ACC112 (cell line): Measurements from ENCODE around the gene USH1C.

Experiments
- H2AFZ ChIP-seq: fragments of 200-600 bp; sonication (generic); one replicate; pipeline ENCODE4 v1.6.0; 2017; ENCODE audit warnings: antibody characterized with exemption, low read length; ENCODE audit not compliant: unreplicated experiment
- H3K27ac ChIP-seq: fragments of 200-600 bp; sonication (generic); 2 replicates; pipeline ENCODE4 v1.5.1; 2014; ENCODE audit warnings: low read depth, mild to moderate bottlenecking, antibody characterized with exemption, low read length, moderate library complexity
- H3K27me3 ChIP-seq: fragments of 200-600 bp; sonication (generic); 2 replicates; pipeline ENCODE4 v1.6.1; 2014; ENCODE audit warnings: mild to moderate bottlenecking, antibody characterized with exemption, low read length, moderate library complexity, mixed read lengths; ENCODE audit not compliant: insufficient read depth
- H3K36me3 ChIP-seq: fragments of 200-600 bp; sonication (generic); 2 replicates; pipeline ENCODE4 v1.6.1; 2016; ENCODE audit warnings: mild to moderate bottlenecking, antibody characterized with exemption, low read length, moderate library complexity, mixed read lengths; ENCODE audit not compliant: insufficient read depth
- H3K4me1 ChIP-seq: fragments of 200-600 bp; sonication (generic); one replicate; pipeline ENCODE4 v1.6.1; 2016; ENCODE audit warnings: low read length, mixed read lengths; ENCODE audit not compliant: insufficient read depth, unreplicated experiment, control insufficient read depth
- H3K4me3 ChIP-seq: fragments of 200-600 bp; sonication (generic); 2 replicates; pipeline ENCODE4 v1.5.1; 2014; ENCODE audit warnings: mild to moderate bottlenecking, low read depth, low read length
- H3K79me2 ChIP-seq: fragments of 200-600 bp; sonication (generic); one replicate; pipeline ENCODE4 v1.6.0; 2016; ENCODE audit warnings: low read length; ENCODE audit not compliant: control insufficient read depth, unreplicated experiment, insufficient read depth

USH1C gene

DNA sequence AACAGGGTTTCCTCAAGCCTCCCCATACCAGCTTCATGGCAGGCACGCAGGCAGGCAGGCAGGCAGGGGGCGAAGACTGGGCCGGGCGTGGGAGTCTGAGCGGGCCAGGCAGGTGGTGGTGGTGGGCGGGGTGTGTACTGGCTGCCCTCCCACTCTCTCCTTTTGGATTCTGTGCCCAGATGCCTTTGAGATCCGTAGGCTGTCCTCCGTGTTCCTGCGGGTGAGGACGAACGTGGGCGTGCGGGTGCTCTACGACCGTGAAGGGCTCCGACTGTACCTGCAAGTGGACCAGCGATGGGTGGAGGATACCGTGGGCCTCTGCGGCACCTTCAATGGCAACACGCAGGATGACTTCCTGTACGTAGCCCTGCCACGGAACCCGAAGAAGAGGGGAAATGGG is 25.8 kb upstream of the USH1C start:
- Histone ChIP-seq H3K36me3 (no peaks in the 10 kb centered on the region), H3K27me3 (peaks cover 84% of the 10 kb centered on the region), H2AFZ (no peak overlapping the region), H3K4me1 (no peaks in the 10 kb centered on the region), H3K79me2 (no peaks in the 10 kb centered on the region), H3K27ac (no peak overlapping the region), H3K4me3 (no peak overlapping the region)

DNA sequence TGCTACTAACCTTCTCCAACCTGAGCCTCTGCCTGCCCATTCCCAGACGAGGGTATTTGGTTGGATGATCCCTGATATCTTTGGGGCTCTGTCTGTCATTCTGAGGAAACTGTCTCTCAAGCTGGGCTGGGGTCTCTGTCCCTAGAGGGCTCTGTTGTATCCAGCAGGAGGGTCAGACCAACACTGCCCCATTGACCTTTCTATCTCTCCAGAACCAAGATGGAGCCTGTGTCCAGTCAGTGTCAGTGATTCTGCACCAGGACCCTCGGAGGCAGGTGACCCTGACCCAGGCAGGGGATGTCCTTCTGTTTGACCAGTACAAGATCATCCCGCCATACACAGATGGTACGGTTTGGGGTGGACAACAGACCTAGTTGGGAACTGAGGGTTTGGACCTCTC is 24.7 kb upstream of the USH1C start:
- Histone ChIP-seq H2AFZ (no peak overlapping the region), H3K27ac (no peak overlapping the region), H3K36me3 (no peaks in the 10 kb centered on the region), H3K4me3 (no peak overlapping the region), H3K4me1 (no peaks in the 10 kb centered on the region), H3K79me2 (no peaks in the 10 kb centered on the region), H3K27me3 (peaks cover 84% of the 10 kb centered on the region)

- Histone ChIP-seq H3K27ac (no peak overlapping the region), H3K27me3 (peaks cover 59% of the 10 kb centered on the region)
These were observed 20.4 kb upstream of the USH1C start for GRCh38 chr11:17564687-17565042.

DNA sequence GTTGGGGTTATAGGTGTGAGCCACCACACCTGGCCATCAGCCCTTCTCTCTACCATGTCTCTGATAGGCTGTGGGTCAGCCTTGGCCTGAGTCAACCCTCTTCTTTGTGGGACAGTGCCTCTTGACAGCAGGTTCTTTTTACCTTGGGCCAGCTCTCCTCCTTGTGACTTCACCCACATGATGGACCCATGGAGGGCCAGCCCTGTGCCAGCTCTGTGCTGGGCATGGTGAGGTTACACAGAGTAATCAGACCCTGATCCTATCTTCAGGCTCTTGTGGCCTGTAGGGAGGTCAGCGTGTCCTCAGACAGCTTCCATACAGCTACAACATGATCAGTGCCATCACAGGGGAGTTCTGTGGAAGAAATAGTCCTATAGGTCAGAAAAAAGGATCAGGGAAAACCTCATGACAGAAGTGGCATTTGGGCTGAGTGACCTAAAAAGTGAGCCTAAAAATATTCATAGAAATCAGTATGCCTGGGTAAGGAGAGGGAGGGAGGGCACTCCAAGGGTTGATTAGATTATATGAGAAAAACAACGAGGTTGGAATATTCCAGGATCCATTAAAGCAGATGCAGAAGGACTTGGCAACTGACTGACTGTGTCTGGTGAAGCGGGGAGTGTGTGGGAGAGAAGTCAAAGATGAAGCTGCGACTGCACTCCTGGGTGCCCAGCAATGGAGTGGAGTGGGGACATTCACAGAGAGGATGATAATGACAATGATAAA is 19.9 kb upstream of the USH1C start:
- H3K4me3 ChIP-seq: no peak overlapping the region
- no peaks in the 10 kb centered on the region for H3K4me1 ChIP-seq
- H2AFZ ChIP-seq: no peak overlapping the region
- H3K27ac ChIP-seq: no peak overlapping the region
- peaks cover 58% of the 10 kb centered on the region for H3K27me3 ChIP-seq
- no peaks in the 10 kb centered on the region for H3K79me2 ChIP-seq
- H3K36me3 ChIP-seq: no peaks in the 10 kb centered on the region

More at GRCh38 chr11:17564687-17565042, 20.4 kb upstream of the USH1C start:
- Histone ChIP-seq H3K4me1 (no peaks in the 10 kb centered on the region), H3K4me3 (no peak overlapping the region), H3K36me3 (no peaks in the 10 kb centered on the region), H3K79me2 (no peaks in the 10 kb centered on the region), H2AFZ (no peak overlapping the region)

- Histone ChIP-seq H3K4me1 (no peaks in the 10 kb centered on the region), H3K27me3 (peaks cover 58% of the 10 kb centered on the region), H3K36me3 (no peaks in the 10 kb centered on the region), H3K4me3 (no peak overlapping the region), H3K79me2 (no peaks in the 10 kb centered on the region), H2AFZ (no peak overlapping the region), H3K27ac (no peak overlapping the region)
These were observed 19.0 kb upstream of the USH1C start for GRCh38 chr11:17563231-17563646.

DNA sequence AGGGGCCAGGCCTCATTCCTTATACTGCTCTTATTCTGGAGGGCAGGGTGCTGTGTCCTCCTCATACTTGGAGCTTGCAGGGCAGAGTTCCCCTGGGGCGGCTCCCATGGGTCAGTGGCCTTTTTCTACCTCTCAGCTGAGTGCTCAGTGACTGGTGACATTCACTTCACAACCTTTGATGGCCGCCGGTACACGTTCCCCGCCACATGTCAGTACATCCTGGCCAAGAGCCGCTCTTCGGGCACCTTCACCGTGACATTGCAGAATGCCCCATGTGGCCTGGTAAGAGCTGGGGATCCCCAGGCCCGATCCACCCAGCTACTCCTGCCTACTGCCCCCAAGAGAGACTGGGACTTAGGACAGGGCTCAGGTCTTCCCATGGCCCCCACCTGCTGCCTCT is 17.3 kb upstream of the USH1C start:
- H3K79me2 ChIP-seq: no peaks in the 10 kb centered on the region
- no peak overlapping the region for H3K4me3 ChIP-seq
- H3K27ac ChIP-seq: no peak overlapping the region
- H3K27me3 ChIP-seq: peaks cover 64% of the 10 kb centered on the region
- no peaks in the 10 kb centered on the region for H3K36me3 ChIP-seq
- no peak overlapping the region for H2AFZ ChIP-seq
- no peaks in the 10 kb centered on the region for H3K4me1 ChIP-seq

- Histone ChIP-seq H3K79me2 (no peaks in the 10 kb centered on the region), H3K4me1 (no peaks in the 10 kb centered on the region)
These were observed 16.8 kb upstream of the USH1C start for GRCh38 chr11:17561111-17561415.

DNA sequence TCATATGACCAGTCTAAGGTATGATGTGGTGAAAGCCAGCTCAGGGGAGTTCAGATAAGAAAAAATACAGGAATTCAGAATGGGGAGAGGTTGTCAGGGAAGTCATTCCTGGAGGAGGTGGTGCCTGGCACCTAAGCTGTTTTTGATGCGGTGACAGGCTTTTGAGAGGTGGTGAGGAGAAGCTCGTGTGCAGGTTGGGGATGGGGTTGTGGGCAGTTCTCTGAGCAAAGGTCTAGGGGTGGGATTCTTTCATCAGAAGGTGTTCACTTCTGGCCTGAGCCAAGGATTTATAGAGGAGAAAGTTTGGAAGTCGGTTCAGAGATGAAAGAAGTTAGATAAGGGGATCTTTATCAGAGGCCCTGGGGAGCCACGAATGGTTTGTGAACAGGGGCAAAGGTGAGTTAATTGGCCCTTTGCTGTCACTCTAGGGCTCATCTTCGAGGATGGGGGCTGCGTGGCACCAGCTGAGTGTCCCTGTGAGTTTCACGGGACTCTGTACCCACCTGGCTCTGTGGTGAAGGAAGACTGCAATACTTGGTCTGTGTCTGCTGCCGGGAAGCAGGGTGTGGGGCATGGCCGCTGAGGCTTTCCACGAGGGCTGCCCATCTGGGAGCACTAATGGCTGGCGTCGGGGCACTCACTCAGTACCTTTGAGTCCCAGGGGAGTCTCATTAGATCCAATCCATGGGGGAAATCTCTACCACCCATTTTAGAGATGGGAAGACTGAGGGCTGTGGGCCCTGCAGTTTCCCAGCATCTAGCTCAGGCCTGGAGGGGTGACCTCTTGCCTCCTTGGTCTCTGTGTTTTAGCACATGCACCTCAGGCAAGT is 16.3 kb upstream of the USH1C start:
- H3K79me2 ChIP-seq: no peaks in the 10 kb centered on the region
- H3K27me3 ChIP-seq: peaks cover 65% of the 10 kb centered on the region
- no peak overlapping the region for H3K4me3 ChIP-seq
- no peak overlapping the region for H3K27ac ChIP-seq
- H3K4me1 ChIP-seq: no peaks in the 10 kb centered on the region
- no peaks in the 10 kb centered on the region for H3K36me3 ChIP-seq
- no peak overlapping the region for H2AFZ ChIP-seq

More at GRCh38 chr11:17561111-17561415, 16.8 kb upstream of the USH1C start:
- no peak overlapping the region for H2AFZ ChIP-seq
- no peak overlapping the region for H3K4me3 ChIP-seq
- H3K27ac ChIP-seq: no peak overlapping the region
- H3K27me3 ChIP-seq: peaks cover 64% of the 10 kb centered on the region
- H3K36me3 ChIP-seq: no peaks in the 10 kb centered on the region

GRCh38 chr11:17559341-17560087 is 15.3 kb upstream of the USH1C start:
- peaks cover 65% of the 10 kb centered on the region for H3K27me3 ChIP-seq
- H3K36me3 ChIP-seq: no peaks in the 10 kb centered on the region
- no peak overlapping the region for H2AFZ ChIP-seq
- no peaks in the 10 kb centered on the region for H3K4me1 ChIP-seq
- H3K79me2 ChIP-seq: no peaks in the 10 kb centered on the region
- no peak overlapping the region for H3K27ac ChIP-seq
- no peak overlapping the region for H3K4me3 ChIP-seq

- no peak overlapping the region for H2AFZ ChIP-seq
- H3K36me3 ChIP-seq: no peaks in the 10 kb centered on the region
- no peaks in the 10 kb centered on the region for H3K4me1 ChIP-seq
- no peak overlapping the region for H3K4me3 ChIP-seq
- peaks cover 71% of the 10 kb centered on the region for H3K27me3 ChIP-seq
- no peak overlapping the region for H3K27ac ChIP-seq
- H3K79me2 ChIP-seq: no peaks in the 10 kb centered on the region
These were observed 14.7 kb upstream of the USH1C start for GRCh38 chr11:17558916-17559315.
